ENCODE measurements around the gene TPM3.
"Not testable (repeated sequence)": the region's sequence is repeated elsewhere in the genome, so short reads cannot be mapped to it uniquely, and the experiment has no call there.

The TPM3 gene

GRCh38 chr1:154205778-154206177, 13.9 kb upstream of the TPM3 start:
- DNase-seq (ENCODE audit: low read depth), result not testable (repeated sequence)

GRCh38 chr1:154199563-154199879, 7.6 kb upstream of the TPM3 start:
- DNase-seq (ENCODE audit: low read depth), result no peak

- no peak for DNase-seq (ENCODE audit: low read depth)
Observed at GRCh38 chr1:154198756-154199562, 7.1 kb upstream of the TPM3 start.

GRCh38 chr1:154193821-154194220, 1.9 kb upstream of the TPM3 start:
- no peak for DNase-seq (ENCODE audit: low read depth)

- no peak for DNase-seq (ENCODE audit: low read depth)
Observed at GRCh38 chr1:154192476-154192875, 576 bp upstream of the TPM3 start.

GRCh38 chr1:154190550-154190949, 1.4 kb downstream of the TPM3 start:
- no peak for DNase-seq (ENCODE audit: low read depth)

GRCh38 chr1:154186852-154187501, 4.9 kb downstream of the TPM3 start:
- no peak for DNase-seq (ENCODE audit: low read depth)

GRCh38 chr1:154186177-154186576, 5.7 kb downstream of the TPM3 start:
- DNase-seq (ENCODE audit: low read depth), result no peak

GRCh38 chr1:154183046-154183915, 8.6 kb downstream of the TPM3 start:
- peak; percentile 74 for DNase-seq (ENCODE audit: low read depth)

- DNase-seq (ENCODE audit: low read depth), result no peak
Observed at GRCh38 chr1:154182344-154183045, 9.4 kb downstream of the TPM3 start.

GRCh38 chr1:154181944-154182343, 10.0 kb downstream of the TPM3 start:
- no peak for DNase-seq (ENCODE audit: low read depth)

- DNase-seq (ENCODE audit: low read depth), result no peak
Observed at GRCh38 chr1:154179946-154180687, 11.8 kb downstream of the TPM3 start.

GRCh38 chr1:154178911-154179811, 12.7 kb downstream of the TPM3 start:
- no peak for DNase-seq (ENCODE audit: low read depth)

- DNase-seq (ENCODE audit: low read depth), result no peak
Observed at GRCh38 chr1:154178013-154178412, 13.9 kb downstream of the TPM3 start.

- no peak for DNase-seq (ENCODE audit: low read depth)
Observed at GRCh38 chr1:154176337-154176736, 15.6 kb downstream of the TPM3 start.

- no peak for DNase-seq (ENCODE audit: low read depth)
Observed at GRCh38 chr1:154174654-154175053, 17.2 kb downstream of the TPM3 start.

- no peak for DNase-seq (ENCODE audit: low read depth)
Observed at GRCh38 chr1:154171880-154172279, 20.0 kb downstream of the TPM3 start.

GRCh38 chr1:154171223-154171583, 20.7 kb downstream of the TPM3 start:
- DNase-seq (ENCODE audit: low read depth), result no peak

- DNase-seq (ENCODE audit: low read depth), result no peak
Observed at GRCh38 chr1:154170547-154171222, 21.2 kb downstream of the TPM3 start.

- no peak for DNase-seq (ENCODE audit: low read depth)
Observed at GRCh38 chr1:154167461-154167860, 24.4 kb downstream of the TPM3 start.

All from GM04503 (cell line).